OCI-LY1 (cell line): Measurements from ENCODE around the gene CXADR.

Source experiments
- H2AFZ ChIP-seq: fragments of 200-600 bp; sonication (generic), shearing (Covaris generic); 2 replicates; pipeline ENCODE4 v1.6.0; 2014; ENCODE audit warnings: antibody characterized with exemption, mild to moderate bottlenecking, low read length
- H3F3A ChIP-seq: fragments of 200-600 bp; sonication (generic), shearing (Covaris generic); 2 replicates; pipeline ENCODE4 v1.6.0; 2014; ENCODE audit warnings: mild to moderate bottlenecking, antibody characterized with exemption, low read length, moderate library complexity; ENCODE audit not compliant: insufficient read depth
- H3K27ac ChIP-seq: fragments of 200-600 bp; sonication (generic); 2 replicates; pipeline ENCODE4 v1.5.1; 2014; ENCODE audit warnings: low read length, mixed run types, mild to moderate bottlenecking, low read depth; ENCODE audit not compliant: poor library complexity, severe bottlenecking
- H3K27me3 ChIP-seq: fragments of 200-600 bp; sonication (generic); 2 replicates; pipeline ENCODE4 v1.6.0; 2014; ENCODE audit warnings: antibody characterized with exemption, mild to moderate bottlenecking, low read length, moderate library complexity; ENCODE audit not compliant: insufficient read depth
- H3K36me3 ChIP-seq: fragments of 200-600 bp; sonication (generic); 2 replicates; pipeline ENCODE4 v1.6.1; 2014; ENCODE audit warnings: mild to moderate bottlenecking, antibody characterized with exemption, low read length, moderate library complexity, mixed read lengths; ENCODE audit not compliant: insufficient read depth
- H3K4me1 ChIP-seq: fragments of 200-600 bp; sonication (generic); 2 replicates; pipeline ENCODE4 v1.5.1; 2014; ENCODE audit warnings: mild to moderate bottlenecking, low read length, moderate library complexity; ENCODE audit not compliant: insufficient read depth, severe bottlenecking
- H3K4me2 ChIP-seq: fragments of 200-600 bp; sonication (generic), shearing (Covaris generic); 2 replicates; pipeline ENCODE4 v1.6.1; 2014; ENCODE audit warnings: low read length
- H3K4me3 ChIP-seq: fragments of 200-600 bp; sonication (generic); 2 replicates; pipeline ENCODE4 v1.5.1; 2014; ENCODE audit warnings: low read length, low read depth, mild to moderate bottlenecking, mixed read lengths; ENCODE audit not compliant: poor library complexity, severe bottlenecking
- H3K79me2 ChIP-seq: fragments of 200-600 bp; shearing (Covaris generic); 2 replicates; pipeline ENCODE4 v1.6.1; 2016; ENCODE audit warnings: mixed run types, low read length, mixed read lengths; ENCODE audit not compliant: insufficient read depth
- H3K9ac ChIP-seq: fragments of 200-600 bp; sonication (generic), shearing (Covaris generic); 2 replicates; pipeline ENCODE4 v1.6.1; 2014; ENCODE audit warnings: mild to moderate bottlenecking, low read length, mixed read lengths
- H3K9me2 ChIP-seq: fragments of 200-600 bp; sonication (generic), shearing (Covaris generic); 2 replicates; pipeline ENCODE4 v1.6.1; 2014; ENCODE audit warnings: low read depth, mild to moderate bottlenecking, low read length, mixed read lengths
- H3K9me3 ChIP-seq: fragments of 200-600 bp; shearing (Covaris generic); 2 replicates; pipeline ENCODE4 v1.6.1; 2014; ENCODE audit warnings: low read length, mixed read lengths
- H4K20me1 ChIP-seq: fragments of 200-600 bp; sonication (generic), shearing (Covaris generic); 2 replicates; pipeline ENCODE4 v1.6.0; 2016; ENCODE audit warnings: mild to moderate bottlenecking, low read length; ENCODE audit not compliant: insufficient read depth
- CTCF ChIP-seq: fragments of 200-600 bp; sonication (generic), shearing (Covaris generic); IDR thresholded peaks from 2 replicates; pipeline ENCODE4 v1.5.1; 2017; ENCODE audit warnings: mild to moderate bottlenecking, antibody characterized with exemption, low read length, moderate library complexity, mixed read lengths
- EZH2 ChIP-seq: fragments of 200-600 bp; sonication (generic), shearing (Covaris generic); IDR thresholded peaks from 2 replicates; pipeline ENCODE4 v1.8.0; 2017; ENCODE audit warnings: borderline replicate concordance, mixed run types, mild to moderate bottlenecking, antibody characterized with exemption, low read length, moderate library complexity, mixed read lengths

CXADR gene

GRCh38 chr21:17536381-17536780 is 23.5 kb downstream of the CXADR start:
- Histone ChIP-seq H3K9ac (no peak overlapping the region), H3F3A (no peaks in the 10 kb centered on the region), H3K9me3 (no peaks in the 10 kb centered on the region), H3K27ac (no peak overlapping the region), H3K4me1 (no peaks in the 10 kb centered on the region), H3K4me3 (no peak overlapping the region), H3K9me2 (no peaks in the 10 kb centered on the region), H2AFZ (no peak overlapping the region), H3K4me2 (no peak overlapping the region), H3K27me3 (no peaks in the 10 kb centered on the region), H3K36me3 (no peaks in the 10 kb centered on the region; the same call in 1 of the 2 replicates), H4K20me1 (no peaks in the 10 kb centered on the region), H3K79me2 (no peaks in the 10 kb centered on the region)
- TF ChIP-seq CTCF (no peak), EZH2 (no peak)

GRCh38 chr21:17537299-17537698 is 24.5 kb downstream of the CXADR start:
- Histone ChIP-seq H3K9me2 (no peaks in the 10 kb centered on the region), H3K4me1 (no peaks in the 10 kb centered on the region), H3F3A (no peaks in the 10 kb centered on the region), H3K79me2 (no peaks in the 10 kb centered on the region), H4K20me1 (no peaks in the 10 kb centered on the region), H3K27me3 (no peaks in the 10 kb centered on the region), H3K36me3 (no peaks in the 10 kb centered on the region; the same call in 1 of the 2 replicates), H3K9ac (no peak overlapping the region), H3K4me3 (no peak overlapping the region), H2AFZ (no peak overlapping the region), H3K9me3 (no peaks in the 10 kb centered on the region), H3K4me2 (no peak overlapping the region), H3K27ac (no peak overlapping the region)
- TF ChIP-seq EZH2 (no peak), CTCF (no peak)

GRCh38 chr21:17538576-17538975 is 25.7 kb downstream of the CXADR start:
- Histone ChIP-seq H2AFZ (no peak overlapping the region), H3K4me2 (no peak overlapping the region), H3K27ac (no peak overlapping the region), H3F3A (no peaks in the 10 kb centered on the region), H3K4me1 (no peaks in the 10 kb centered on the region), H3K4me3 (no peak overlapping the region), H3K36me3 (no peaks in the 10 kb centered on the region; the same call in 1 of the 2 replicates), H3K79me2 (no peaks in the 10 kb centered on the region), H3K9ac (no peak overlapping the region), H4K20me1 (no peaks in the 10 kb centered on the region), H3K9me2 (no peaks in the 10 kb centered on the region), H3K27me3 (no peaks in the 10 kb centered on the region), H3K9me3 (no peaks in the 10 kb centered on the region)
- TF ChIP-seq CTCF, result no peak
- TF ChIP-seq EZH2, result no peak
